Activated CD8-positive, alpha-beta T cell treated with anti-CD3 and anti-CD28 coated beads for 36 hours (primary cell): ENCODE data around the gene TRIM46. TPM values are rescaled to one million over a fixed set of nuclear protein-coding genes. Genes with fewer than 3 reads are reported as not detected.
A peak's percentile ranks its signal among the peaks of the same experiment; 100 is the strongest.

Experiments used
- ATAC-seq: fragments of 200-7000 bp; cut with Tn5 transposase; one replicate; pipeline ENCODE4 v1.10.0; 2021; ENCODE audit warnings: mild to moderate bottlenecking, moderate library complexity
- CTCF ChIA-PET: fragments of 350-600 bp; sonication (Branson Sonifier 250); formaldehyde crosslinking; loops from one replicate; lab custom pipeline; 2021; ENCODE audit warnings: antibody characterized with exemption; lab: Charles Lee
- POLR2A ChIA-PET: fragments of 350-600 bp; sonication (Branson Sonifier 250); formaldehyde crosslinking; loops from one replicate; lab custom pipeline; 2021; ENCODE audit warnings: antibody characterized with exemption; lab: Charles Lee
- DNase-seq: peaks from one replicate; pipeline ENCODE4 v3.0.0-alpha.2; 2020
- H3K27ac Mint-ChIP-seq: one replicate; pipeline ENCODE4 v1.8.0; 2021; ENCODE audit warnings: mild to moderate bottlenecking, mixed read lengths
- H3K27me3 Mint-ChIP-seq: one replicate; pipeline ENCODE4 v1.8.0; 2021; ENCODE audit warnings: mixed read lengths
- H3K36me3 Mint-ChIP-seq: one replicate; pipeline ENCODE4 v1.8.0; 2021; ENCODE audit warnings: low read depth, mixed read lengths
- H3K4me1 Mint-ChIP-seq: one replicate; pipeline ENCODE4 v1.8.0; 2021; ENCODE audit warnings: low read depth, mixed read lengths
- H3K4me3 Mint-ChIP-seq: one replicate; pipeline ENCODE4 v1.8.0; 2021; ENCODE audit warnings: mild to moderate bottlenecking, moderate library complexity, mixed read lengths
- H3K9me3 Mint-ChIP-seq: one replicate; pipeline ENCODE4 v1.8.0; 2021; ENCODE audit warnings: mixed read lengths
- CTCF ChIP-seq: fragments of 200-600 bp; IDR thresholded peaks from one replicate; pipeline ENCODE4 v1.8.0; 2022; ENCODE audit warnings: antibody characterized with exemption, mild to moderate bottlenecking
- intact Hi-C: fragments of 100-400 bp; cut with micrococcal nuclease; formaldehyde crosslinking; loops from one replicate; pipeline ENCODE4 v1.10.0; 2022
- total RNA-seq, 2 experiments: library from RNA; stranded (reverse); gene quantifications; one replicate each; pipeline ENCODE4 v1.2.3, GENCODE V29; 2021

Gene TRIM46
- total RNA-seq, 2 experiments from 2014 or later = 5.8 to 6.1 TPM

DNA sequence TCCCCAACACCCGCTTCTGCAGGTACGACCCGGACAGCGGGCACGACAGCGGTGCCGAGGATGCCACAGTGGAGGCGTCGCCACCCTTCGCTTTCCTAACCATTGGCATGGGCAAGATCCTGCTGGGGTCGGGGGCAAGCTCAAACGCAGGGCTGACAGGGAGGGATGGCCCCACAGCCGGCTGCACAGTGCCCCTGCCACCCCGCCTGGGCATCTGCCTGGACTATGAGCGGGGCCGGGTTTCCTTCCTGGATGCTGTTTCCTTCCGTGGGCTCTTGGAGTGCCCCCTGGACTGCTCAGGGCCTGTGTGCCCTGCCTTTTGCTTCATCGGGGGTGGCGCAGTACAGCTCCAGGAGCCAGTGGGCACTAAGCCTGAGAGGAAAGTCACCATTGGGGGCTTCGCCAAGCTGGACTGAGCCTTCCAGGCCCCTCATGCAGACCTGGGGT lies 10.1 kb downstream of the TRIM46 start:
- H3K27ac Mint-ChIP-seq = no peak overlapping the region
- DNase-seq = no peak
- no peaks in the 10 kb centered on the region for H3K4me1 Mint-ChIP-seq
- no peak for TF ChIP-seq CTCF
- no peak for ATAC-seq
- no peaks in the 10 kb centered on the region for H3K9me3 Mint-ChIP-seq
- H3K36me3 Mint-ChIP-seq = peaks cover 3% of the 10 kb centered on the region
- H3K4me3 Mint-ChIP-seq = no peak overlapping the region
- intact Hi-C loops = no loop called here
- ChIA-PET CTCF (interaction anchor here (1.6 kb wide), 1 partner anchor 8 kb away, joined by 5 read pairs; no protein-coding TSS in a partner anchor), POLR2A (interaction anchor here (0.6 to 1.6 kb wide), 3 partner anchors 8 to 11 kb away, joined by 3 to 10 read pairs (median 6); no protein-coding TSS in a partner anchor)
- no peaks in the 10 kb centered on the region for H3K27me3 Mint-ChIP-seq

DNA sequence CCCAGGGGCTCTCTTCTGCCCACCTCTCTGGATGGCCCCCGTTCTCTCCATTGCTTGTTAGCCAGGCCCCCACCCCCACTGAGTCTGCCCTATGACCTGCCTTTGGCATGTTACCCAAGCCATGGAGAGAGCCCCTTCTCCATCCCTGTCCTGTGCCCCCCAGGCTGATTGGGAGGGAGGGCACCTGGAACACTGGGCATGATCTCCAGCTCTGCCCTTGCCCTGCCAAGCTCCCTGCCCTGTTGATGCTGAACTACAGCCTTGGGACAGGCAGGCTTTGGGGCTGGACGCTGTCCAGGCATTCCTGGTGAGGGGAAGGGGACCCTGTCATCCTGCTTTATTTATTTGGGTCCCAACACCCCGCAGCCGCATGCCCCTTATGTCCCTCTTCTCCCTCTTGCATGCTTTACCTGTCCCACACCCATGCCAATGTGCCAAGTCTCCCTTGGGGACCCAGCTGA lies 10.7 kb downstream of the TRIM46 start:
- ChIA-PET POLR2A (interaction anchor here (0.6 to 1.7 kb wide), 5 partner anchors 9 to 132 kb away, joined by 3 to 10 read pairs (median 6); partner anchors contain the start of gene KRTCAP2), CTCF (interaction anchor here (1.6 kb wide), 1 partner anchor 9 kb away, joined by 5 read pairs; no protein-coding TSS in a partner anchor)
- no peak overlapping the region for H3K4me3 Mint-ChIP-seq
- H3K27me3 Mint-ChIP-seq = no peaks in the 10 kb centered on the region
- TF ChIP-seq CTCF = no peak
- intact Hi-C loops = no loop called here
- no peak for ATAC-seq
- no peak overlapping the region for H3K27ac Mint-ChIP-seq
- no peaks in the 10 kb centered on the region for H3K36me3 Mint-ChIP-seq
- DNase-seq = no peak
- no peaks in the 10 kb centered on the region for H3K4me1 Mint-ChIP-seq
- no peaks in the 10 kb centered on the region for H3K9me3 Mint-ChIP-seq

DNA sequence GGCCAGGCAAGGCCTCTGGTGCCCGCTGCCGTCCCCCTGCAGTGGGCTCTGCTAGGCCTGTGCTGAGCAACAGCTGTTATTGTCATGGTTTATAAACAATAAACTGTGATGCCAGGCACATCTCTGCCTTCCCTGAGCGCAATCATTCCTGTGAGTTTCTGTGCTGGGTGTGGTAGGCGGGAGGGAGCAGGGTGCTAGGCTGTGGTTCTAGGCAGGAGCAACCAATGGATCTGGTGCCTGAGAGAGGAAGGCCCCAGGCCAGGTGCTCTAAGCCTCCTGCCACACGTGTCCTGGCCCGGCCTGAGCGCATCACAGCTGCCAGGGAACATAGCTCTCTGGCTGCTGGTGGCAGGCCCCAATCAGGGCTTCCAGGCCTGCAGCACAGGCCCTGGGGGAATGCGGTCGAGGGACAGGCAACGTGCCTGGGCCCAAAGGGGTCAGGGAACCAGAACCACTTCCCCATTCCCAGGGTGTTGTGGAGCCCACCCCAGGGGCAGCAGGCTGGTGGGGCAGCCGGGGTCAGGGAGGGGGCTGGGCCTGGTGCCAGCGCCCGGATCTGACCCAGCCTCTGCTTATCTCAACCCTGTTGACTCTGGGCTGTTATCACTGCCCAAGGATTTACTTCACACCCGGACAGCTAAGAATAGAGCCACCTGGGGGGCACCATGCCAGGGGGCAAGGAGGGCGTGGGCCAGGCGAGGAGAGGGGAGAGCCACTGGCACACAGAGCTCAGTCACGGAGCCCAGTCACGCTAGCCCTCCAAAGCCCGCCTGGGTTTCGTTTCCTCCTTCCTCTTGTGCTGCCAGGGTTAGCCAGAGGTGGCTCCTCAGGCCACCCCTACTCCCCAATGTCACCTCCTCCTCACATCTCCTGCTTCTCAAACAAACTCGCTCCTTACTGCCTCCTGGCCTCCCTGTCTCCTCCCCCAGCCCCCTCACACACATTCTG lies 11.5 kb downstream of the TRIM46 start:
- Mint-ChIP-seq H3K36me3 (no peaks in the 10 kb centered on the region), H3K4me1 (no peaks in the 10 kb centered on the region), H3K9me3 (no peaks in the 10 kb centered on the region), H3K27me3 (no peaks in the 10 kb centered on the region), H3K4me3 (no peak overlapping the region), H3K27ac (peak overlapping the region; percentile 61)
- TF ChIP-seq CTCF = no peak
- ATAC-seq (no peak), DNase-seq (no peak)
- intact Hi-C loops = no loop called here
- CTCF ChIA-PET = interaction anchor here (0.7 to 2.6 kb wide), 3 partner anchors 10 to 12 kb away, joined by 3 to 10 read pairs (median 5); partner anchors contain the start of gene KRTCAP2
- POLR2A ChIA-PET = interaction anchor here (0.6 to 1.7 kb wide), 5 partner anchors 8 to 131 kb away, joined by 3 to 10 read pairs (median 6); partner anchors contain the start of gene KRTCAP2

DNA sequence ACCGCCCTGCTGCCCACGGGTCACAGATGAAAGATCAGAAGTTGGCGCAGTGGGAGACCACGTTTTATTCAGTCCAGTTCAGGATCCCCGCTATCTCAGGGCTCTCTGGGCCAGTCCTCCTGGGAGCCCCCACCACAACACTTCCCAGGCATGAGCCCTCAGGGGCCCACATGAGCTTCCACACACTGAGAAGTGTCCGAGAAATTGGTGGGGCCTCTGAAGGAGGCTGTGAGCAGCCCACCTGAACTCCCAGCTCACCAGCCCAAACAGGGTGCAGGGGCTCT lies 12.1 kb downstream of the TRIM46 start:
- CTCF ChIA-PET = interaction anchor here (0.7 to 2.6 kb wide), 3 partner anchors 9 to 94 kb away, joined by 3 to 10 read pairs (median 3); no protein-coding TSS in a partner anchor
- no peaks in the 10 kb centered on the region for H3K4me1 Mint-ChIP-seq
- DNase-seq = no peak
- H3K36me3 Mint-ChIP-seq = no peaks in the 10 kb centered on the region
- POLR2A ChIA-PET = interaction anchor here (1.0 to 1.7 kb wide), 2 partner anchors 11 to 13 kb away, joined by 3 to 7 read pairs; partner anchors contain the start of gene KRTCAP2
- intact Hi-C loops = no loop called here
- no peak for ATAC-seq
- peak overlapping the region; percentile 61 for H3K27ac Mint-ChIP-seq
- no peaks in the 10 kb centered on the region for H3K27me3 Mint-ChIP-seq
- TF ChIP-seq CTCF = no peak
- H3K9me3 Mint-ChIP-seq = no peaks in the 10 kb centered on the region
- H3K4me3 Mint-ChIP-seq = no peak overlapping the region
